Left ventricle myocardium inferior (tissue), 1 donor: ENCODE measurements around the gene EGF. TPM values are rescaled to one million over a fixed set of nuclear protein-coding genes. Genes with fewer than 3 reads are reported as not detected.

Experiments
- DNase-seq: peaks from one replicate; pipeline ENCODE4 v3.0.0-alpha.2; 2020
- H3K27ac ChIP-seq: fragments of 200-600 bp; replicated peaks from 2 replicates; pipeline ENCODE4 v1.8.0; 2021
- H3K27me3 ChIP-seq: fragments of 200-600 bp; 2 replicates; pipeline ENCODE4 v1.8.0; 2021; ENCODE audit warnings: low read depth
- H3K36me3 ChIP-seq: fragments of 200-600 bp; 2 replicates; pipeline ENCODE4 v1.8.0; 2021
- H3K4me1 ChIP-seq: fragments of 200-600 bp; 2 replicates; pipeline ENCODE4 v1.8.0; 2021
- H3K4me3 ChIP-seq: fragments of 200-600 bp; 2 replicates; pipeline ENCODE4 v1.8.0; 2021; ENCODE audit warnings: mild to moderate bottlenecking, moderate library complexity
- H3K9me3 ChIP-seq: fragments of 200-600 bp; replicated peaks from 2 replicates; pipeline ENCODE4 v1.8.0; 2021
- CTCF ChIP-seq: fragments of 200-600 bp; IDR thresholded peaks from 2 replicates; pipeline ENCODE4 v1.8.0; 2021; ENCODE audit warnings: antibody characterized with exemption, mild to moderate bottlenecking, borderline replicate concordance
- intact Hi-C: fragments of 100-400 bp; cut with micrococcal nuclease; formaldehyde crosslinking; loops from one replicate; pipeline ENCODE4 v1.11.0; 2022
- total RNA-seq: library from RNA; stranded (reverse); fragmentation: NEBNext Ultra II Directional; extraction: Animal tissue kit (Norgen Biotek cat#: 25700); gene quantifications from one replicate; pipeline ENCODE4 v1.2.1, GENCODE V29; 2021
- donor health status: DM: no; HTN: yes; CAD: no; lungs with severe emphysema.

The EGF gene
- total RNA-seq, 1 donor from 2014 or later: 13.0 TPM

GRCh38 chr4:109981936-109982335 is 69.3 kb downstream of the EGF start:
- DNase-seq: no peak
- TF ChIP-seq CTCF: no peak
- intact Hi-C loops: no loop called here
- H3K4me1 ChIP-seq: no peaks in the 10 kb centered on the region
- no peaks in the 10 kb centered on the region for H3K36me3 ChIP-seq
- H3K9me3 ChIP-seq: no peaks in the 10 kb centered on the region
- H3K4me3 ChIP-seq: no peak overlapping the region
- no peak overlapping the region for H3K27ac ChIP-seq
- H3K27me3 ChIP-seq: no peaks in the 10 kb centered on the region

- Histone ChIP-seq H3K36me3 (no peaks in the 10 kb centered on the region), H3K27ac (no peak overlapping the region), H3K4me1 (no peaks in the 10 kb centered on the region), H3K9me3 (no peaks in the 10 kb centered on the region), H3K4me3 (no peak overlapping the region), H3K27me3 (no peaks in the 10 kb centered on the region)
- intact Hi-C loops: no loop called here
- DNase-seq: no peak
- no peak for TF ChIP-seq CTCF
Observed at GRCh38 chr4:109982521-109982920, 69.8 kb downstream of the EGF start.

GRCh38 chr4:109985993-109986974 is 73.6 kb downstream of the EGF start:
- intact Hi-C loops: no loop called here
- no peak for TF ChIP-seq CTCF
- Histone ChIP-seq H3K4me3 (no peak overlapping the region), H3K4me1 (peaks cover 3% of the 10 kb centered on the region), H3K27ac (no peak overlapping the region), H3K36me3 (no peaks in the 10 kb centered on the region), H3K9me3 (no peaks in the 10 kb centered on the region), H3K27me3 (no peaks in the 10 kb centered on the region)
- DNase-seq: no peak

- H3K4me1 ChIP-seq: peaks cover 3% of the 10 kb centered on the region
- H3K9me3 ChIP-seq: no peaks in the 10 kb centered on the region
- TF ChIP-seq CTCF: no peak
- no peak overlapping the region for H3K27ac ChIP-seq
- intact Hi-C loops: no loop called here
- no peaks in the 10 kb centered on the region for H3K27me3 ChIP-seq
- H3K36me3 ChIP-seq: no peaks in the 10 kb centered on the region
- no peak overlapping the region for H3K4me3 ChIP-seq
- no peak for DNase-seq
Observed at GRCh38 chr4:109989044-109989443, 76.4 kb downstream of the EGF start.

GRCh38 chr4:109989618-109990017 is 76.9 kb downstream of the EGF start:
- intact Hi-C loops: no loop called here

More at GRCh38 chr4:109989618-109990017, 76.9 kb downstream of the EGF start:
- Histone ChIP-seq H3K9me3 (no peaks in the 10 kb centered on the region), H3K27ac (no peak overlapping the region), H3K4me1 (peaks cover 3% of the 10 kb centered on the region), H3K36me3 (no peaks in the 10 kb centered on the region), H3K4me3 (no peak overlapping the region), H3K27me3 (no peaks in the 10 kb centered on the region)
- no peak for DNase-seq
- no peak for TF ChIP-seq CTCF
